ENCODE results near the gene FMO5.
"Not testable (repeated sequence)": the region's sequence is repeated elsewhere in the genome, so short reads cannot be mapped to it uniquely, and the experiment has no call there.

The FMO5 gene

DNA sequence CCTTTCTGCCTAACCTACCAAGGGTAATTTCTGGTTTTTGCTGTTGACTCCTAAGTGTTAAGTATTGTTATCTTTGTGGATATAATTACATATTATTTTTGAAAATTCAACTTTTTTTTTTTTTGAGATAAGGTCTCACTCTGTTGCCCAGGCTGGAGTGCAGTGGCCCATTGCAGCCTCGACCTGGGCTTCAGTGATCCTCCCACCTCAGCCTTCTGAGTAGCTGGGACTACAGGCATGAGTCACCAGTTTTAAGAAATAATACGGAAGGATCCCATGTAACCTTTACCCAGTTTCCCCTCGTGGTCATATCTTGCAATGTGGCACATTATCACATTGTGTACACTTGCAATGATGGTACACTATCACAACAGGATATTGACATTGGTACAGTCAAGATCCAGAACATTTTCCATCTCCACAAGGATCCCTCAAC is 20.5 kb upstream of the FMO5 start:
- H3K27me3 ChIP-seq (ENCODE audit: insufficient read depth, insufficient read length) = no peaks in the 10 kb centered on the region
- no peak for DNase-seq (ENCODE audit: low read depth, low spot score)
- peaks cover 33% of the 10 kb centered on the region for H3K9me3 ChIP-seq (ENCODE audit: insufficient read depth, low read length)
- no peak overlapping the region for H3K4me3 ChIP-seq (ENCODE audit: insufficient read length, low read depth)
- TF ChIP-seq ZNF274 (IDR thresholded peaks at IDR 0.05; ENCODE audit: low read depth, low read length) = no peak
- TF ChIP-seq SUZ12 (IDR thresholded peaks at IDR 0.05; ENCODE audit: extremely low read depth, insufficient read depth, insufficient read length) = no peak
- no peak for TF ChIP-seq YY1 (IDR thresholded peaks at IDR 0.05; ENCODE audit: insufficient read depth, insufficient read length)
- H3K9ac ChIP-seq (ENCODE audit: insufficient read length, low read depth) = no peak overlapping the region
- no peaks in the 10 kb centered on the region for H3K4me1 ChIP-seq (ENCODE audit: insufficient read depth, insufficient read length)
- peaks cover 12% of the 10 kb centered on the region for H3K36me3 ChIP-seq (ENCODE audit: insufficient read depth, insufficient read length, low read length)

DNA sequence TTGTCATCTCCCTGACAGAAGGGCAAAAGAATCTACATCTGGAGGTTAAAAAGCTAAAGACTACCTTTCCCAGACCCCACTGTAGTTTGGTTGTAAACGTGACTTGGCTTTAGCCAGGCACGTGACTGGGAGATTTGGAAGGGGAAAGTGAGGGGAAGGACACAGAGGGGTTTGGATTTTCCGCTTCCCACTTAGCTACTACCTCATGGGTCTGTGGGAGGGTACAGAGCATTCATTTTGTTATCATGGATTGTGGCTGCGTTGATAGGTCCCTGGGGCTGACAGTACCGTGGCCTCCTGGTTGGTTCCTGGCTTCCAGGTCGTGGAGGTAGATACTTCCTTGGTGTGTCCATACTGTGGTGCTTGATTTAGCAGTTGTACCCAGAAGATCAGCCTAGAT is 20.0 kb upstream of the FMO5 start:
- no peak for DNase-seq (ENCODE audit: low read depth, low spot score)
- Histone ChIP-seq H3K9ac (ENCODE audit: insufficient read length, low read depth) (no peak overlapping the region), H3K36me3 (ENCODE audit: insufficient read depth, insufficient read length, low read length) (peaks cover 12% of the 10 kb centered on the region), H3K4me3 (ENCODE audit: insufficient read length, low read depth) (no peak overlapping the region), H3K4me1 (ENCODE audit: insufficient read depth, insufficient read length) (no peaks in the 10 kb centered on the region), H3K27me3 (ENCODE audit: insufficient read depth, insufficient read length) (no peaks in the 10 kb centered on the region), H3K9me3 (ENCODE audit: insufficient read depth, low read length) (peaks cover 33% of the 10 kb centered on the region)
- TF ChIP-seq SUZ12 (IDR thresholded peaks at IDR 0.05; ENCODE audit: extremely low read depth, insufficient read depth, insufficient read length) (no peak), YY1 (IDR thresholded peaks at IDR 0.05; ENCODE audit: insufficient read depth, insufficient read length) (no peak), ZNF274 (IDR thresholded peaks at IDR 0.05; ENCODE audit: low read depth, low read length) (no peak)

DNA sequence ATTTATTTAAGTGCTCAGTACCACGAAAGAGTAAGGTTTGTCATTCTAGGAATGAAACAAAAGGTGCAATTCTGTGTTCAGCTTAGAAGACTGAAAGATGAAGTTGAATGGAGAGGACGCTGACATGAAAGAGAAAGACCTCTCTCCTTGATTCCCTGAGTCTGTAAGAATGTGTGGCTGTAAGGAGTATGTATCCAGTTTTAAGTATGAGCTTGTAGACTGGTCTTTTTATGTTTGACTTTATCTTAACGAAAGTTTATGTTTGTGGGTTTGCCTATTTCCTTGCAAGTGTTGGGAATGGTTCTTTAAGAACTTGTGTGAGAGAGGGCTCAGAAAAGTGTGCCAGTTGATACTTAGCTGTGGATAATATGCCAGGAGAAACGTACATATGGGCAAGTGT is 18.7 kb upstream of the FMO5 start:
- no peak for DNase-seq (ENCODE audit: low read depth, low spot score)
- Histone ChIP-seq H3K4me1 (ENCODE audit: insufficient read depth, insufficient read length) (no peaks in the 10 kb centered on the region), H3K4me3 (ENCODE audit: insufficient read length, low read depth) (peak overlapping the region; percentile 74), H3K36me3 (ENCODE audit: insufficient read depth, insufficient read length, low read length) (peaks cover 12% of the 10 kb centered on the region), H3K27me3 (ENCODE audit: insufficient read depth, insufficient read length) (no peaks in the 10 kb centered on the region), H3K9me3 (ENCODE audit: insufficient read depth, low read length) (peaks cover 33% of the 10 kb centered on the region), H3K9ac (ENCODE audit: insufficient read length, low read depth) (peak overlapping the region; percentile 95)
- TF ChIP-seq YY1 (IDR thresholded peaks at IDR 0.05; ENCODE audit: insufficient read depth, insufficient read length) = no peak

- DNase-seq (ENCODE audit: low read depth, low spot score) = peak; percentile 42
Measured at GRCh38 chr1:147243228-147243685, 18.1 kb upstream of the FMO5 start.

GRCh38 chr1:147242449-147243227 is 17.5 kb upstream of the FMO5 start, which contains the start of gene CHD1L:
CHD1L (plus strand) TSS chr1:147242684; CDS start chr1:147242704, 20 bp downstream.
- TF ChIP-seq SUZ12 (IDR thresholded peaks at IDR 0.05; ENCODE audit: extremely low read depth, insufficient read depth, insufficient read length) (no peak), ZNF274 (IDR thresholded peaks at IDR 0.05; ENCODE audit: low read depth, low read length) (no peak), YY1 (IDR thresholded peaks at IDR 0.05; ENCODE audit: insufficient read depth, insufficient read length) (no peak)
- Histone ChIP-seq H3K4me1 (ENCODE audit: insufficient read depth, insufficient read length) (no peaks in the 10 kb centered on the region), H3K4me3 (ENCODE audit: insufficient read length, low read depth) (peak within 1 kb of the TSS; percentile 74), H3K27me3 (ENCODE audit: insufficient read depth, insufficient read length) (no peaks in the 10 kb centered on the region), H3K9me3 (ENCODE audit: insufficient read depth, low read length) (peaks cover 34% of the 10 kb centered on the region), H3K36me3 (ENCODE audit: insufficient read depth, insufficient read length, low read length) (peaks cover 12% of the 10 kb centered on the region), H3K9ac (ENCODE audit: insufficient read length, low read depth) (peak within 1 kb of the TSS; percentile 95)
- peak; percentile 98 for DNase-seq (ENCODE audit: low read depth, low spot score)

More at GRCh38 chr1:147243228-147243685, 18.1 kb upstream of the FMO5 start:
- Histone ChIP-seq H3K36me3 (ENCODE audit: insufficient read depth, insufficient read length, low read length) (peaks cover 12% of the 10 kb centered on the region), H3K4me1 (ENCODE audit: insufficient read depth, insufficient read length) (no peaks in the 10 kb centered on the region), H3K27me3 (ENCODE audit: insufficient read depth, insufficient read length) (no peaks in the 10 kb centered on the region), H3K9ac (ENCODE audit: insufficient read length, low read depth) (peak overlapping the region; percentile 95), H3K9me3 (ENCODE audit: insufficient read depth, low read length) (peaks cover 33% of the 10 kb centered on the region), H3K4me3 (ENCODE audit: insufficient read length, low read depth) (peak overlapping the region; percentile 74)
- TF ChIP-seq ZNF274 (IDR thresholded peaks at IDR 0.05; ENCODE audit: low read depth, low read length) = no peak
- TF ChIP-seq SUZ12 (IDR thresholded peaks at IDR 0.05; ENCODE audit: extremely low read depth, insufficient read depth, insufficient read length) = no peak
- no peak for TF ChIP-seq YY1 (IDR thresholded peaks at IDR 0.05; ENCODE audit: insufficient read depth, insufficient read length)

GRCh38 chr1:147241934-147242448 is 16.9 kb upstream of the FMO5 start:
- Histone ChIP-seq H3K27me3 (ENCODE audit: insufficient read depth, insufficient read length) (no peaks in the 10 kb centered on the region), H3K9ac (ENCODE audit: insufficient read length, low read depth) (peak overlapping the region; percentile 95), H3K4me3 (ENCODE audit: insufficient read length, low read depth) (peak overlapping the region; percentile 74), H3K36me3 (ENCODE audit: insufficient read depth, insufficient read length, low read length) (peaks cover 12% of the 10 kb centered on the region), H3K9me3 (ENCODE audit: insufficient read depth, low read length) (peaks cover 41% of the 10 kb centered on the region), H3K4me1 (ENCODE audit: insufficient read depth, insufficient read length) (no peaks in the 10 kb centered on the region)
- DNase-seq (ENCODE audit: low read depth, low spot score) = no peak
- no peak for TF ChIP-seq YY1 (IDR thresholded peaks at IDR 0.05; ENCODE audit: insufficient read depth, insufficient read length)
- TF ChIP-seq ZNF274 (IDR thresholded peaks at IDR 0.05; ENCODE audit: low read depth, low read length) = no peak
- TF ChIP-seq SUZ12 (IDR thresholded peaks at IDR 0.05; ENCODE audit: extremely low read depth, insufficient read depth, insufficient read length) = no peak

DNA sequence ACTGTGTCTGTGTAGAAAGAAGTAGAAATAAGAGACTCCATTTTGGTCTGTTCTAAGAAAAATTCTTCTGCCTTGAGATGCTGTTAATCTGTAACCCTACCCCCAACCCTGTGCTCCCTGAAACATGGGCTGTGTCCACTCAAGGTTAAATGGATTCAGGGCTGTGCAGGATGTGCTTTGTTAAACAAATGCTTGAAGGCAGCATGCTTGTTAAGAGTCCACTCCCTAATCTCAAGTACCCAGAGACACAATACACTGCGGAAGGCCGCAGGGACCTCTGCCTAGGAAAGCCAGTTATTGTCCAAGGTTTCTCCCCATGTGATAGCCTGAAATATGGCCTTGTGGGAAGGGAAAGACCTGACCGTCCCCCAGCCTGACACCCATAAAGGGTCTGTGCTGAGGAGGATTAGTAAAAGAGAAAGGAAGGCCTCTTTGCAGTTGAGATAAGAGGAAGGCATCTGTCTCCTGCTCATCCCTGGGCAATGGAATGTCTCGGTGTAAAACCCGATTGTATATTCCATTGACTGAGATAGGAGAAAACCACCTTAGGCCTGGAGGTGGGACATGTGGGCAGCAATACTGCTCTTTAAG is 15.1 kb upstream of the FMO5 start:
- H3K4me1 ChIP-seq (ENCODE audit: insufficient read depth, insufficient read length); H3K4me3 ChIP-seq (ENCODE audit: insufficient read length, low read depth); H3K9ac ChIP-seq (ENCODE audit: insufficient read length, low read depth); H3K36me3 ChIP-seq (ENCODE audit: insufficient read depth, insufficient read length, low read length); H3K27me3 ChIP-seq (ENCODE audit: insufficient read depth, insufficient read length): not testable (repeated sequence)
- peak; percentile 42 for DNase-seq (ENCODE audit: low read depth, low spot score)
- H3K9me3 ChIP-seq (ENCODE audit: insufficient read depth, low read length) = peaks cover 46% of the 10 kb centered on the region
